ENCODE data around the gene KRT14. TPM values are rescaled to one million over a fixed set of nuclear protein-coding genes. Genes with fewer than 3 reads are reported as not detected.

Gene KRT14
- total and polyA plus RNA-seq, 2 of the 4 experiments (the other 2 are of a cell fraction): not detected

DNA sequence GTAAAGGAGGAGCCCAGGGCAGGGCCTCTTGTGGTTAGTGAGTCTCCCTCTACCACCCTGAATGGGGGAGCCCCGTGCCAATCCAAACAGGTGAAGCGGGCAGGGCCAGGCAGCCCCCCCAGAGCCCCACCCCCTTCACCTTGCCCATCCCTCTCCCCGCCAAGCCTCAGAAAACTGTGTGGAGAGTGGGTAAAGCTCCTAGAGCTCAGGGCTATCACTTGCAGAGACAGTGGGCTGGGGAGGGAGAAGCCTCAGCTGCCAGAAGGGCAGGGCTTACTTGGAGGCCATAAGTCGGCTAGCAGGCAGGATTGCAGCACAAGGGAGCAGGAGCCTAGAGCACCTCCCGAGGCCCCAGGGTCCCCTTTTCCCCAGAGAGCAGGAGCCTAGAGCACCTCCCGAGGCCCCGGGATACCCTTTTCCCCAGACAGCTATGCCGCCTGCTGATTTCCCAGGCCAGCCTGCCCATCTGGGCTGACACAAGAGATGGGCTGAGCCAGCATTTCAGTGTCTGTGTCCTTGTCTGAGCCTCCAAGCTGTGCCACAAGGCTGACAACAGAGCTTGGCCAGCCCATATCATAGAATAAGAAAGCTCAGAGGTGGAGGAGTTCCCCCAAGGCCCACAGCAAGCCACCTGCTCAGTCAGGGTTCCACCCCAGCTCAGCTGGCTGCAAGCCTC, 6.7 kb upstream of the KRT14 start:
- Histone ChIP-seq H3K36me3 (ENCODE audit: control insufficient read depth, insufficient read depth, low read length) (no peaks in the 10 kb centered on the region), H3K23ac (ENCODE audit: low read depth, low read length) (no peak overlapping the region), H2BK20ac (ENCODE audit: low read depth, low read length) (no peak overlapping the region), H3K9ac (ENCODE audit: low read depth, low read length) (no peak overlapping the region), H2AK5ac (ENCODE audit: low read depth, low read length) (no peak overlapping the region), H4K8ac (ENCODE audit: low read depth in 2 of 2, low read length in 2 of 2) (no peak overlapping the region), H2AFZ (replicated peaks; ENCODE audit: low read length, poor library complexity) (no peak overlapping the region), H3K27ac (ENCODE audit: insufficient read depth, low read length) (no peak overlapping the region), H4K91ac (ENCODE audit: insufficient read depth, low read depth, low read length) (no peak overlapping the region), H2AK9ac (replicated peaks; ENCODE audit: low read depth, low read length, poor library complexity) (no peak overlapping the region), H3K4me3 (ENCODE audit: insufficient read depth, low read depth, low read length) (no peak overlapping the region), H3K56ac (ENCODE audit: extremely low read depth, insufficient read depth, low read length) (no peak overlapping the region), H3K9me1 (ENCODE audit: insufficient read depth, low read length) (no peaks in the 10 kb centered on the region; the same call in 1 of the 2 replicates), H3K9me3 (ENCODE audit: control insufficient read depth, insufficient read depth, low read length) (no peaks in the 10 kb centered on the region), H2BK120ac (ENCODE audit: low read depth, low read length) (no peak overlapping the region), H2BK5ac (ENCODE audit: low read depth, low read length, poor library complexity, severe bottlenecking) (no peak overlapping the region), H2BK15ac (ENCODE audit: low read depth, low read length) (no peak overlapping the region), H3K14ac (replicated peaks; ENCODE audit: low read depth, low read length) (no peak overlapping the region), H3K18ac (ENCODE audit: low read depth, low read length) (no peak overlapping the region), H4K20me1 (ENCODE audit: insufficient read depth, low read length) (no peaks in the 10 kb centered on the region), H3K4ac (ENCODE audit: low read depth, low read length) (no peak overlapping the region), H3K27me3 (ENCODE audit: control insufficient read depth, insufficient read depth, low read length) (peaks cover 67% of the 10 kb centered on the region), H3K4me2 (ENCODE audit: low read depth, low read length) (no peak overlapping the region), H4K5ac (ENCODE audit: low read depth, low read length) (no peak overlapping the region), H3K79me1 (ENCODE audit: low read depth in 1 of 2, low read length in 2 of 2) (no peaks in the 10 kb centered on the region), H3K4me1 (ENCODE audit: control insufficient read depth, insufficient read depth, low read length) (no peaks in the 10 kb centered on the region)
- no peak for ATAC-seq (ENCODE audit: low read depth)
- ChIA-PET POLR2A (ENCODE audit: unreplicated experiment) (no interaction called here), CTCF (no interaction called here)
- intact Hi-C loops (cut with micrococcal nuclease) (no loop called here), in situ Hi-C loops (cut with MboI; ENCODE audit: low sequenced_read_pairs) (no loop called here), dilution Hi-C loops (cut with HindIII; ENCODE audit: low sequenced_read_pairs, unreplicated experiment) (no loop called here)
- WGBS, 2 experiments (ENCODE audit: extremely low coverage in 2 of 2, insufficient read length in 1 of 2): 34% methylated on average over 3 of the region's 8 CpGs; no CpG with 5 or more reads in 1 of the 2 experiments
- no TSS peak for BruUV-seq (replicated peaks)
- TF ChIP-seq RFX5 (IDR thresholded peaks at IDR 0.05; ENCODE audit: low read depth, low read length) (no peak), FOS (IDR thresholded peaks at IDR 0.05; ENCODE audit: low read depth, low read length) (no peak)
- DNase-seq: no peak

Data from IMR-90 (cell line).